T1000 (cell line): ENCODE data around the gene PSTPIP1.

ENCODE experiments used
- DNase-seq: peaks from one replicate; lab custom pipeline; 2025; ENCODE audit warnings: mixed read lengths; lab: John Stamatoyannopoulos, UW

Gene PSTPIP1

DNA sequence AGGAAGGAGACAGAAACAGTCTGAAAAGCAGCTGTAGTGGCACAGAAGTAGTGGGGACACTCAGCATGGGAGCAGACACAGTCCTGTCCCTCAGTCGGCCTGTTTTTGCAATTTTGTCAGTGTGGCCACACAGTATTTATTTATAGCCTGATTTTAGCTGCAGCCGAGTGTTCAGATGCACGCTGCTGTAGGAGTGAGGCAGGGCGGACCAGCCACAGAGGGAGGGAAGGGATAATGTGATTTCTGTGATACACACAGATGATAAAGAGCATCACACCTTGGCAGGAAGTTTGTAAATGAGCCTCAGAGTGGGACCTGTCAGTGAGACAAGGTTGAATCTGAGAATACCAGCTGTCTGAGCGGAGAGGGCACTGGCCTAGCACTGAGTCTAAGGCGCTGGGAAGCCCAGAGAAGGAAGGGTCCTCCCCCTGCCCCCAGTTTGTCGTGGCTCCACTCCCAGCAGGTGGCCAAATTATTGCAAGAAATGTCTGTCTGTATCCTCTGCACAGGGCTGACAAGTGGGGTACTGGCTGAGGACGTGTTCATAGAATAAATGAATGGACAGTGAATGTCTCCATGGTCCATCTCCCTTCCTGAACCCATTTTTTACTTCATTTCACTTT is 3.8 kb downstream of the PSTPIP1 start:
- no peak for DNase-seq

GRCh38 chr15:76999996-77000395 is 5.1 kb downstream of the PSTPIP1 start:
- no peak for DNase-seq

- DNase-seq, result no peak
Observed at GRCh38 chr15:77001351-77001750, 6.4 kb downstream of the PSTPIP1 start.

DNA sequence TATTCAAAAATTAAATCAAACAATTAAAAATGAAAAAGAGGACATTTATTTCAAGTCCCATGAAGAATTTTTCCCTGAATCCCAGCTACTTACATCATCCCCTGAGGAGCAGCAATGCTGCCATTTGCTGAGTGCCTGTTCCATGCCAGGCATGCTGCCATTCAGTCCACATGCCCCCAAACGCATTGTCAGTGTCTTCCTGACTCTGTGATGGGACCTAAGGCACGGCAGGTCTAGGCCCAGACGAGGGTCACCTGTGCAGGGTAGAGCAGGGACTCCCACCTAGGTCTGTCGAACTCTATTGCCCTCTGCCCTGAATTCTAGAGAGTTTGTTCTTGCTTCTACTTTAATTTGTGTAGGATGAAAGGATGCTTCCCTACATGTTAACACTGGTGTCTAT is 7.0 kb downstream of the PSTPIP1 start:
- no peak for DNase-seq

DNA sequence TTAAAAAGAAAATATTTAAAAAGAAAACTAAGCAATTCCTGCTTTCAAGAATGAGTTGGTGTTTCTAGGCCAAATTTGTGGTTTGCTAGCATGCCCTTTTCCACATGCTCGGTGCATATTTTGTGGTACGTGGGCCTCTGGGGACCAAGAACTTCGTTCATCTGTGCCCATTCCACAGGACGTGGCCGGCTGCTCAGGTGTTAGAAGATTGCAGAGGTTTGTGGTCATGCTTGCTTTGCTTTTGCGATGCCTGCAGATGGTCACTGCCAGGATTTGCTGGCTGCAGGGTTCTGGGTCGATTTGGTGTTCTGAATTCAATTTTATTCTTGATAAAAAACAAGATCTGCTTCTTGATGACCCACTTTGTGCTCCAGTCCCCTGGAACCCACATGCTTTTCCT is 7.5 kb downstream of the PSTPIP1 start:
- no peak for DNase-seq

DNA sequence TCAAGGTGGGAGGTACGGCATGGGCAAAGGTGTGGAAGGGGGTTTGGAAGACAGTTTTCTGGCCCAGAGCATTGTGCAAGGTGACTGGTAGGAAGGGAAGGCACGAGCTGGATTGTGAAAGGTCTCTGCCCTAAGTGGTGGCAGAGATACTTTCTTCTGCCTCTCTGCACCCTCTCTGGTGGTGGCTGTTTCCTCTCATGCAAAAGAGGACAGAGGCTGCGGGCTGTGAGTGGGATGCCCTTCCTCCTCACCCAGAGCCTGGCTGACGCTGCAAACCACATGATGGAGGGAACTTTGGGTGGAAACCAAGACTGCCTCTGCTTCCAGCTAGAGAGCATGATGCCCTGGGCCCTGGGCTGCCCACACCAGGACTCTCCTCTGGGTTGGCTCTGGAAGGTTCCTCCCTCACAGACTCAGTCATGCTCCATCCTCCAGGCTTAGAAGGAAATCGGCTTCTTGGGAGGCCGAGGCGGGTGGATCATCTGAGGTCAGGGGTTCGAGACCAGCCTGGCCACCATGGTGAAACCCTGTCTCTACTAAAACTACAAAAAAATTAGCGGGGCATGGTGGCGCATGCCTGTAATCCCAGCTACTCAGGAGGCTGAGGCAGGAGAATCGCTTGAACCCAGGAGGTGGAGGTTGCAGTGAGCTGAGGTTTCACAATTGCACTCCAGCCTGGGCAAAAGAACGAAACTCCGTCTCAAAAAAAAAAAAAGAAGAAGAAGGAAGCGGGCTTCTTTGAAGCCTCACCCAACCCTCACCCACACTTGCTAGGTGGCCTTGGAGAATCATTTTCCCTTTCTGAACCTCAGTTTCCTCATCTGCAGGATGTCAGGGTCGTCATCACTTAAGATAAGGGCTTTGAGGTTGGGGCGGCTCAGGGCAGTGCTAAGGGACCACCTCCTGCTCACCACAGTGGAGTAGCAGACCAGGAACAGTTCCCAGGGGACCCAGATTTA is 8.3 kb downstream of the PSTPIP1 start:
- DNase-seq, result no peak

- no peak for DNase-seq
Observed at GRCh38 chr15:77004189-77004588, 9.3 kb downstream of the PSTPIP1 start.

GRCh38 chr15:77009176-77009575 is 14.2 kb downstream of the PSTPIP1 start:
- no peak for DNase-seq

DNA sequence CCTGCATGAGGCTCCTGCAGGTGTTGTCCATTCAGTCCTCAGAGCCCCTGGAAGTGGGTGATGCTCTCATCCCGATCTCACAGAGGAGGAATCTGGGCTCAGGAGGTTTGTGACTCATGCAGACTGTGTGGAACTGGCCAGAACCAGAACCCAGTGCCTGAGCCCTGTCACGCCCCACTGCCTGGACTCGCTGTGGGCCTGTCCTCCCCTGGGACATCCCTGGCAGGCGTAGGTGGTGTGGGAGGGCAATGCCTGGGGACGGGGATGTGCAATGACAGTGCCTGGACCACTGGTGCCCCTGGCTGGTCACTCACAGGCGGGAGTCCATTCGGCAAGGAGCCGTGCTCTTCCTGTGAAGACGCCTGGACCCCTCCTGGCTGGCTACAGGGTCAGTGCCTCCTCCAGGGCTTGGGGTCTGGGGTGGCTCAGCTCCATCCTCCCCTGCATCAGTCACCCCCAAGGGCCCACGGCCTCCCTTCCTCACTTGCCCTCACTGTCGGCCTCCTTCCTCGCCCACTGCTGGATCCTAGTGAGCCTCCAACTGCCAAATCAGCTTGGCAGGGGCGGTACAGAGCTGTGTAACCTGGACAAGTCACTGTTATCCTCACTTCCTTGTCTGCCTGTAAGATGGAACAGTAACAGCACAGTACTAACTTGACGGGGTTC is 14.9 kb downstream of the PSTPIP1 start:
- DNase-seq, result no peak

DNA sequence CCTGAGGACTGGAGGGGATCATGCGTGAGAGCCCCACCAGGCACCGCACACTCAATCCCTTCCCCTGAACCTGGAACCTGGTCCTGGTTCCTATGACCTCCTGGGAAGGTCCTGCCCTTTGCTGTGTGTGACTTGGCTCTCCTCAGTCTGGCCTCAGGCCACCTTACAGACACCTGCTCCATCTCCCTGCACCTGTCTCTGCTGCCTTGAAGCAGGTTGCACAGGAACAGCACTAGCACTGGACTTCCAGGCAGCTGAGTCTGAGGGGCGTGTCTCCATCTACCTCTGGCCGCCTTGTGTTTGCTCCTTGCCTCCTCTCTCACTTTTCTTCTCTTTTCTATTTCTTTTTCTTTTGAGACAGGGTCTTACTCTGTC is 15.4 kb downstream of the PSTPIP1 start:
- DNase-seq, result no peak

- DNase-seq, result no peak
Observed at GRCh38 chr15:77010857-77011256, 15.9 kb downstream of the PSTPIP1 start.

GRCh38 chr15:77012117-77012712 is 17.3 kb downstream of the PSTPIP1 start:
- DNase-seq, result no peak

DNA sequence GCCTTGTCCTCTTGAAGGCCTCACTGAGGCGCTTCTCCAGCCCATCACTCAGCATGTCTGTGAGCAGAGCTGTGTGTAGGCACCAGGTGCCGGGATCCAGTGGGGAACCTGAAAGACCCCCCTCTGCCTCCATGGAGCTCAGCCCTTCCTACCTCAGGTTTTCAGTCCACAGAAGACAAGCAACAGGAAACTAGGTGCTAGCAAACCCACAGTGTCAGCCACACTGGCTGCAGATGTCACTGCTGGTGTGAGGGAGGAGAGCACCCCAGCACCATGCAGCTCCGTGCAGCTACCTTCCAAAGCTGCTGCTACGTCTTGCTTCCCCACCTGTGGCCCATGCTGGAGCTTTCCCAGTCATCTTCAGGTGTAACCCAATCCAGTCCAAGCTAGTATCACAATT is 17.9 kb downstream of the PSTPIP1 start:
- DNase-seq, result no peak

DNA sequence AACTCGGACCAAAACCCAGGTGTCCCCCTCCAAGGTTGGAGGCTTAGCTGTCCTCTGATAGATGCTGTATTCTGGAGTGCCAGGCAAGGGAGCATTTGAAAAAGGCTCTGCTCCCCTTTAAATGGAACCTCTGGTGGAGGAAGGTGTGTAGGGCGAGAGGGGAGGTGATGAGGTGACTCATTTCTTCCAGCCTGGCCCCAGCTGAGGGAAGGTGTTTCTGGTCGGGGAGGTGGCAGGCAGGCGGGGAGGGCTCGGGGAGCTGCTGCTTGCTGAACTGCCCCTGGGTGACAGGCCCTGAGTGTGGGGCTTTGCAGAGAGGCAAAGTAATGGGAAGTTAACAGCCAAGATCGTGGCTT is 18.8 kb downstream of the PSTPIP1 start:
- DNase-seq, result no peak

GRCh38 chr15:77014132-77015081 is 19.5 kb downstream of the PSTPIP1 start:
- no peak for DNase-seq

- DNase-seq, result no peak
Observed at GRCh38 chr15:77015646-77016320, 20.9 kb downstream of the PSTPIP1 start.

DNA sequence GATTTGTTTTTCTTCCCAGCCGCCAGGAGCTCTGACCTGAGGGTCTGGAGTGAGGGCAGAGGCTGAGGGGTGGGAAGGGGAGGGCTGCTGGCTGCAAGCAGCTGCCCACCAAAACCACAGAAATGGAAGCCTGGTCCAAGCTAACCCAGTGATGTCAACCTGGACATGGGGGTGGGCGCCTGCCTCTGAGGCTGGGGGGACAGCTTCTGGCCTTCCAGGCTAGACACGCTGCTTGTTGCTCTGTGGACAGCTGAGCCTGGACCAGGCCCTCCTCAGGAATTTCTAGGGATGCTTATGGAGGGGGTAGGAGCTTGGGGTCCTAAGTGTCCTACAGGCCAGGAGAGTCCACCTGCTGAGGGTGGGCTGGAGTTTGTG is 21.4 kb downstream of the PSTPIP1 start:
- no peak for DNase-seq

- no peak for DNase-seq
Observed at GRCh38 chr15:77017091-77017660, 22.2 kb downstream of the PSTPIP1 start.

DNA sequence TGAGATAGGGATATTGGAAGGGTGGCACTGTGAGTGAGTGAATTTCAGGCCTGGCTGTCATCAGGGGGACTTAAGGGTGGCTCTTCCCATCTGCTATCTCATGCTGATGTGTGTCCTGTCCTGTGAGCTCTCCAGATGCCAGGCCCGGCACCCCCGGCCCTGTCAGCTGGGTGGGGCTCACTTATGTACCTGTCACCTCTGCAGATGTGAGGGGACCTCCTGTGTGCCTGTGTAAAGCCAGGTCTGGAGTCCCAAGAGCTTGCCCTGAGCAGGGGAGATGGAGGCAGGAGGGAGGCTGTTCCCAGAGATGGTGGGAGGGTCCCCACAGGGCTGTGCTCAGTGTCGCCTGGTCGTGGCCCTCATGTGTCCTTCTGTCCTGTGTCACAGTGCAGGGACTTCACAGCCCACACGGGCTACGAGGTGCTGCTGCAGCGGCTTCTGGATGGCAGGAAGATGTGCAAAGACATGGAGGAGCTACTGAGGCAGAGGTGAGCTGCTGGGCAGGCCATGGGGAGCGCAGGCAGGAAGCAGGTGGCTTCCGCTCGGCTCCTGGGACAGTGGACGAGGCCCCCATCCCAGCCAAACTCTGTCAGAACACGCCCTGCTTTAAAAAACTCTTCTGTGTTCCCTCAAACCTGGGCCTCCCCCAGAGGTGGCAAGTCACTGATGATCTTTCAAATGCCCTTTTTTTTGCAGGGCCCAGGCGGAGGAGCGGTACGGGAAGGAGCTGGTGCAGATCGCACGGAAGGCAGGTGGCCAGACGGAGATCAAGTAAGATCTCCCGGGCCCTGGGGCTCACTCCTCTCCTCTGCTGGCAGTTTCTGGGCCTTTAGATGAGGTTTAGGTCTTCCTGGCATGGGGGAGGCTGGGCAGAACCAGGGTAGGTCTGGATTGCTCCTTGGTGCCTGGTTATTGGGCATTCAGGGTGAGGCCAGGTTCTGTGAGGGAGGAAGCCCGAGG is 23.1 kb downstream of the PSTPIP1 start:
- DNase-seq, result no peak
